ENCODE measurements around the gene ELOF1.
A peak's percentile ranks its signal among the peaks of the same experiment; 100 is the strongest.

Gene ELOF1

GRCh38 chr19:11534538-11534937 lies 24.5 kb downstream of the ELOF1 start:
- no peak for DNase-seq

GRCh38 chr19:11530432-11530831 lies 28.6 kb downstream of the ELOF1 start:
- DNase-seq: peak; percentile 97

- peak; percentile 99 for DNase-seq
Measured at GRCh38 chr19:11528551-11529341, 30.3 kb downstream of the ELOF1 start, which contains the start of gene ECSIT. Gene ECSIT (minus strand): TSS chr19:11529134. CDS start chr19:11519170, 9,964 bp downstream.

GRCh38 chr19:11519138-11519537 lies 39.9 kb downstream of the ELOF1 start:
- DNase-seq: no peak

- no peak for DNase-seq
Measured at GRCh38 chr19:11513946-11514345, 45.1 kb downstream of the ELOF1 start.

GRCh38 chr19:11510444-11510843 lies 48.6 kb downstream of the ELOF1 start:
- no peak for DNase-seq

- DNase-seq: no peak
Measured at GRCh38 chr19:11507370-11508078, 51.5 kb downstream of the ELOF1 start.

GRCh38 chr19:11506967-11507366 lies 52.1 kb downstream of the ELOF1 start:
- DNase-seq: no peak

GRCh38 chr19:11506101-11506555 lies 52.9 kb downstream of the ELOF1 start:
- DNase-seq: peak; percentile 82

GRCh38 chr19:11505504-11506100 lies 53.4 kb downstream of the ELOF1 start, which contains the start of gene ZNF653:
Gene ZNF653 (minus strand): TSS chr19:11505839. CDS start chr19:11505786, 53 bp downstream.
- peak; percentile 98 for DNase-seq

GRCh38 chr19:11505032-11505503 lies 54.0 kb downstream of the ELOF1 start:
- peak; percentile 98 for DNase-seq

GRCh38 chr19:11504502-11505031 lies 54.5 kb downstream of the ELOF1 start:
- DNase-seq: no peak
